ENCODE results near the gene RABEP2. TPM values are rescaled to one million over a fixed set of nuclear protein-coding genes. Genes with fewer than 3 reads are reported as not detected.

RABEP2 gene
- total RNA-seq, 1 donor from 2014 or later = 34.9 TPM

DNA sequence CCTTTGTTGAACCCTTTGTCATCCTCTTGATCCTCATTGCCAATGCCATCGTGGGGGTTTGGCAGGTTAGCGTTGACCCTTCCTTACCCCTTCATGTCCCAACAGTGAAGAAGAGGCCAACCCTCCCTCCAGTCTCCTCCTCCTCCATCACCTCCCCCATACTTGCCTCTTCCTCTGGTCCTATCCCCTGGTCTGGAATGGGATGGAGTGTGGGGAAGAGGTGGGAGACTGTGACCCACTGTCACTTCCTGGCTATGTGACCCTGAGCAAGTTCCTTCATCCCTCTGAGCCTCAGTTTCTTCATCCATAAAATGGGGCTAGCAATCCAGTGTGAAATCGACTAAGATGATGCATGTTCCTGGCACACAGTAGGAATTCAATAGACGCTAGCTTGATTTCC, 44.1 kb downstream of the RABEP2 start:
- DNase-seq (ENCODE audit: low spot score, unreplicated experiment) = no peak
- peak overlapping the region; percentile 31 for H3K4me3 Mint-ChIP-seq (ENCODE audit: low read depth)
- TF ChIP-seq, protein P1, sequence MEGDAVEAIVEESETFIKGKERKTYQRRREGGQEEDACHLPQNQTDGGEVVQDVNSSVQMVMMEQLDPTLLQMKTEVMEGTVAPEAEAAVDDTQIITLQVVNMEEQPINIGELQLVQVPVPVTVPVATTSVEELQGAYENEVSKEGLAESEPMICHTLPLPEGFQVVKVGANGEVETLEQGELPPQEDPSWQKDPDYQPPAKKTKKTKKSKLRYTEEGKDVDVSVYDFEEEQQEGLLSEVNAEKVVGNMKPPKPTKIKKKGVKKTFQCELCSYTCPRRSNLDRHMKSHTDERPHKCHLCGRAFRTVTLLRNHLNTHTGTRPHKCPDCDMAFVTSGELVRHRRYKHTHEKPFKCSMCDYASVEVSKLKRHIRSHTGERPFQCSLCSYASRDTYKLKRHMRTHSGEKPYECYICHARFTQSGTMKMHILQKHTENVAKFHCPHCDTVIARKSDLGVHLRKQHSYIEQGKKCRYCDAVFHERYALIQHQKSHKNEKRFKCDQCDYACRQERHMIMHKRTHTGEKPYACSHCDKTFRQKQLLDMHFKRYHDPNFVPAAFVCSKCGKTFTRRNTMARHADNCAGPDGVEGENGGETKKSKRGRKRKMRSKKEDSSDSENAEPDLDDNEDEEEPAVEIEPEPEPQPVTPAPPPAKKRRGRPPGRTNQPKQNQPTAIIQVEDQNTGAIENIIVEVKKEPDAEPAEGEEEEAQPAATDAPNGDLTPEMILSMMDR (IDR thresholded peaks at IDR 0.05; ENCODE audit: unreplicated experiment) = no peak
- no peaks in the 10 kb centered on the region for H3K9me3 Mint-ChIP-seq (ENCODE audit: low read depth)
- peaks cover 8% of the 10 kb centered on the region for H3K4me1 Mint-ChIP-seq (ENCODE audit: low read depth)
- H3K27ac Mint-ChIP-seq = no peak overlapping the region
- peaks cover 12% of the 10 kb centered on the region for H3K27me3 Mint-ChIP-seq
- no peaks in the 10 kb centered on the region for H3K36me3 Mint-ChIP-seq (ENCODE audit: insufficient read depth)

DNA sequence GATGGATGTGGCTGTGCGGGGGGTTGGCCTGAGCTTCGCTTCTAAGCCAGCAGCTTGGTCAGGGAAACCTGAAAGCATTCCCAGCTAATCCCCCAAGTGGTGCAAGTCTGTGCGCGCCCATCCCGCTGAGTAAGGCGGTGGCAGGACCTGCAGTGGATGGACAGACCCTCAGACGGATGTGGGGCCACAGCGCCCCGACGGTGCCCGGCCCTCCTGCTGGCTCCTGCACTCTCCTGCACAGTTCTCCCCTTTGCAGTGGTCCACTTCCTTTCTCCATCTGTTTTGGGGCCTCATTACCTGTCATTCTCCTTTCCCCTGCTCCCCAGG, 44.5 kb downstream of the RABEP2 start:
- DNase-seq (ENCODE audit: low spot score, unreplicated experiment) = no peak
- no peak overlapping the region for H3K27ac Mint-ChIP-seq
- H3K4me1 Mint-ChIP-seq (ENCODE audit: low read depth) = peaks cover 8% of the 10 kb centered on the region
- TF ChIP-seq, protein P1 (IDR thresholded peaks at IDR 0.05; ENCODE audit: unreplicated experiment) = no peak
- H3K27me3 Mint-ChIP-seq = peaks cover 12% of the 10 kb centered on the region
- no peaks in the 10 kb centered on the region for H3K9me3 Mint-ChIP-seq (ENCODE audit: low read depth)
- peak overlapping the region; percentile 63 for H3K4me3 Mint-ChIP-seq (ENCODE audit: low read depth)
- H3K36me3 Mint-ChIP-seq (ENCODE audit: insufficient read depth) = no peaks in the 10 kb centered on the region

DNA sequence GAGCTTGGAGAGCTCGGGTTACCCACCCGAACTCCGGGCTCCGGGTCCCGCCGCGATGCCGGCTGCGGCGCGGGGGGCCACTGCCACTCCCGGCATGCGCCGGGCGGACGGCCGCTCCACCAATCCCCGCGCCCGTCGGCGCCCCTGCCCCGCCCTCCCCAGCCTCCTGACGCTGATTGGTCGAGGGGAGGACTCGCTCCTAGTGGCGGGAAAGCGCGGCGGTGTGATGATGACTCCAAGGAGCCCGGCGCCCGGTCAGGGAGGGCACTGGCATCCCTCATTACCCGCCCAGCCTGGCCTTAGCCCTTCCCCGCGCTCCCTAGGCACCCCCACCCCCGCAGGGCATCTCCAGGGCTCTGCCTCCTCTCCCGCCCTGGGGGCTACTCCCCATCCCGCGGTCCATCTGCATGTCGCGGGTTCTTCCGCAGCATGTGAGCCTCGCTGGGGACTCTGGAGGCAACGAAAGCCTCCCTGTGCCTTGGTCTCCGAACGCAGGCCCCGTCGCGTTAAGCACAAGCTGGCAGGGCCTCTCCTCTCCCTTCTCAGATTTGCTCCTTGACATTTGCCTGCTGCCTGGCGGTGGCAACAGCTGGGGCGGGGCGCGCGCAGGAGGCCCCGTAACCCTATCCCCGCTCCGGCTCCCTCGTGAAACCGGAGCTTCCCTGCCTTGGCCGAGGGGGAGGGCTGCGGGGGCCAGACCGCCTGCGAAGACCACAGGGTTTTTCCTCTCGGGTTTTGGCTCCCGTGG, 45.0 kb downstream of the RABEP2 start:
- TF ChIP-seq, protein P1 (IDR thresholded peaks at IDR 0.05; ENCODE audit: unreplicated experiment) = no peak
- peaks cover 8% of the 10 kb centered on the region for H3K4me1 Mint-ChIP-seq (ENCODE audit: low read depth)

DNA sequence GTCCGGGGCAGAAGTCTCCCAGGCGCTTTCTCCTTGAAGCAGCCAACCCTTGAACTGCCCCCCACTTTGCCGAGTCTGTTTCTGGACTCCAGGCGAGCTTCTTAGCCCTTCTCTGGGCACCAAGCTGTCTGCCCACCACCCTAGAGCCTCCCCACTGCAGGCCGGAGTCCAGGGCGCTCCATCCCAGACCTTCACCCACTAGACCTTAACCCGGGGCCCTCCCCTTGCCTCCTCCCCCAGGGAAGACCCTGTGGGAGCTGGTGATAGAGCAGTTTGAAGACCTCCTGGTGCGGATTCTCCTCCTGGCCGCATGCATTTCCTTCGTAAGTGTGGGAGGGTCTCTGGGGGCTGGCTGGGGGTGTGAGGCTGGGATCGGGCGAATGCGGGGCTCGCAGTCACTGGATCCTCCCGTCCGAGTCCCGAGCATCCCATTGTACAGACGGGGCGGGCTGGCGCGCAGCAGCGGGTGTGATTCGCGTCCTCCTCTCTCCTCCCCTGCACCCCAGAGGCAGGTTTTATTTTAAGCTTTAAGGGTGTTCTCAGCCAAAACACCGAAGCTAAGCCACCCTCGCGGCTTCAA, 45.7 kb downstream of the RABEP2 start:
- Mint-ChIP-seq H3K9me3 (ENCODE audit: low read depth) (no peaks in the 10 kb centered on the region), H3K27me3 (peaks cover 12% of the 10 kb centered on the region), H3K36me3 (ENCODE audit: insufficient read depth) (no peaks in the 10 kb centered on the region), H3K4me1 (ENCODE audit: low read depth) (peaks cover 8% of the 10 kb centered on the region), H3K27ac (peak overlapping the region; percentile 41), H3K4me3 (ENCODE audit: low read depth) (peak overlapping the region; percentile 77)
- TF ChIP-seq, protein P1 (IDR thresholded peaks at IDR 0.05; ENCODE audit: unreplicated experiment) = no peak
- no peak for DNase-seq (ENCODE audit: low spot score, unreplicated experiment)

More for the DNA sequence above, 45.0 kb downstream of the RABEP2 start:
- no peaks in the 10 kb centered on the region for H3K9me3 Mint-ChIP-seq (ENCODE audit: low read depth)
- H3K27ac Mint-ChIP-seq = peak overlapping the region; percentile 41
- H3K4me3 Mint-ChIP-seq (ENCODE audit: low read depth) = peak overlapping the region; percentile 77
- H3K36me3 Mint-ChIP-seq (ENCODE audit: insufficient read depth) = no peaks in the 10 kb centered on the region
- peaks cover 12% of the 10 kb centered on the region for H3K27me3 Mint-ChIP-seq
- DNase-seq (ENCODE audit: low spot score, unreplicated experiment) = peak; percentile 87

DNA sequence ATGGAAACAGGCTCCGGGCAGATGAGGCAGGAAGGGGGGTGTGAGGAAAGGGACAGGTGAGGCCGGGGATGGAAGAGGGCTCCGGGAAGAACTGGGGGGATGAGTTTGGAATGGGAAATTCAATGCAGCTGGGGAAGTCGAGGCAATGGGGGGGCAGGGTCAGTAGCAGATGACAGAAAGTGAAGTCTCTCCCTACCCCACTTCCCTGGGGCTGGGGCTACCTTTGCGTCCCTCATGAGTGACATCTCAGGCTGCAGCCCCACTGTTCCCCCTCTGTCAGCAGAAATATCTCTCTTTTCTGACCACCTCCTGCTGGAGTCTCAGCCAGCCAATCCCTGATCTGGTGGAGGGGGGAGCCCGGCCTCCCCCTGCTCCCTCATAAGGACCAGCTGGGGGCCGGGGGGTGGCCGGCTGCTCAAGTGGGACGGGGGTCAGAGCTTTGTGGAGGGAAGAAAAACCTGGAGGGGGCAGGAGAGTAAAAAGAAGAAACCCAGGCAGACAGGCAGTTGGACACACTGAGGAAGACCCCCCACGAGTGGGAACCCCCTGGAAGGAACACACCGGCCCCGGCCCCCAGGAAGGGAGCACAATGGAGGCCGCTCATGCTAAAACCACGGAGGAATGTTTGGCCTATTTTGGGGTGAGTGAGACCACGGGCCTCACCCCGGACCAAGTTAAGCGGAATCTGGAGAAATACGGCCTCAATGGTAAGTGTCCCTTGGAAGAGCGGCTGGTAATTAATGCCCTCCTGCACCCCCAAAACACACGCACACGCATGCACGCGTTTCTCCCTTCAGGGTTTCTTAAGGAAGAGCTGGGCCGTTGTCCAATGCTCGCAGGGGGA, 46.7 kb downstream of the RABEP2 start, which contains the start of gene ATP2A1:
Gene ATP2A1, plus strand, starts transcription at position 406 of the 844 bp plus-strand sequence. Its CDS starts 184 bp downstream, at position 590.
- peaks cover 5% of the 10 kb centered on the region for H3K4me1 Mint-ChIP-seq (ENCODE audit: low read depth)
- peaks cover 12% of the 10 kb centered on the region for H3K27me3 Mint-ChIP-seq
- TF ChIP-seq, protein P1 (IDR thresholded peaks at IDR 0.05; ENCODE audit: unreplicated experiment) = no peak
- H3K4me3 Mint-ChIP-seq (ENCODE audit: low read depth) = peak within 1 kb of the TSS; percentile 77
- H3K9me3 Mint-ChIP-seq (ENCODE audit: low read depth) = no peaks in the 10 kb centered on the region
- H3K36me3 Mint-ChIP-seq (ENCODE audit: insufficient read depth) = peaks cover 4% of the 10 kb centered on the region
- no peak within 1 kb of the TSS for H3K27ac Mint-ChIP-seq
- DNase-seq (ENCODE audit: low spot score, unreplicated experiment) = no peak

Measured in progenitor cell of endocrine pancreas (in vitro differentiated cells).